CD8-positive, alpha-beta memory T cell (primary cell): ENCODE results near the gene SOX9. TPM values are rescaled to one million over a fixed set of nuclear protein-coding genes. Genes with fewer than 3 reads are reported as not detected.

Source experiments
- CTCF ChIA-PET: fragments of 350-600 bp; sonication (Branson Sonifier 250); formaldehyde crosslinking; loops from one replicate; lab custom pipeline; 2021; ENCODE audit warnings: antibody characterized with exemption; lab: Charles Lee
- POLR2A ChIA-PET: fragments of 350-600 bp; sonication (Branson Sonifier 250); formaldehyde crosslinking; loops from one replicate; lab custom pipeline; 2021; ENCODE audit warnings: antibody characterized with exemption; lab: Charles Lee
- DNase-seq, 5 donors: peaks; one replicate each; pipeline versions ENCODE4 v3.0.0 to v3.0.0-alpha.2; 2020 to 2022; ENCODE audit warnings: mixed read lengths in 1 of 5
- H3K27ac ChIP-seq: one replicate; pipeline ENCODE4 v1.7.0; 2013; ENCODE audit warnings: low read depth, mild to moderate bottlenecking, low read length, moderate library complexity
- H3K27me3 ChIP-seq: 2 replicates; pipeline ENCODE4 v1.7.0; 2013; ENCODE audit warnings: low read length, mild to moderate bottlenecking; ENCODE audit not compliant: insufficient read depth, poor library complexity, severe bottlenecking
- H3K36me3 ChIP-seq: 2 replicates; pipeline ENCODE4 v1.7.0; 2013; ENCODE audit warnings: mild to moderate bottlenecking, low read length, moderate library complexity; ENCODE audit not compliant: insufficient read depth
- H3K4me1 ChIP-seq: 2 replicates; pipeline ENCODE4 v1.7.0; 2013; ENCODE audit warnings: mild to moderate bottlenecking, low read length, moderate library complexity; ENCODE audit not compliant: insufficient read depth
- H3K4me3 ChIP-seq: 2 replicates; pipeline ENCODE4 v1.7.0; 2013; ENCODE audit warnings: mild to moderate bottlenecking, low read length
- H3K9me3 ChIP-seq: 2 replicates; pipeline ENCODE4 v1.7.0; 2013; ENCODE audit warnings: mild to moderate bottlenecking, low read length
- H3K27ac Mint-ChIP-seq, 8 donors: one replicate each; pipeline ENCODE4 v1.8.0; 2020 to 2021; ENCODE audit warnings: mixed read lengths in 8 of 8, mild to moderate bottlenecking in 6 of 8, inconsistent platforms in 3 of 8, moderate library complexity in 3 of 8
- H3K27me3 Mint-ChIP-seq, 2 donors: one replicate each; pipeline ENCODE4 v1.8.0; 2020 to 2021; ENCODE audit warnings: mixed read lengths in 2 of 2, mild to moderate bottlenecking in 1 of 2, moderate library complexity in 1 of 2
- H3K36me3 Mint-ChIP-seq, 3 donors: one replicate each; pipeline ENCODE4 v1.8.0; 2020 to 2021; ENCODE audit warnings: mixed read lengths in 3 of 3, inconsistent platforms in 1 of 3, mild to moderate bottlenecking in 1 of 3
- H3K4me1 Mint-ChIP-seq, 3 donors: one replicate each; pipeline ENCODE4 v1.8.0; 2020 to 2021; ENCODE audit warnings: mixed read lengths in 3 of 3, inconsistent platforms in 1 of 3, mild to moderate bottlenecking in 1 of 3
- H3K4me3 Mint-ChIP-seq, 7 donors: one replicate each; pipeline ENCODE4 v1.8.0; 2020 to 2021; ENCODE audit warnings: mixed read lengths in 7 of 7, mild to moderate bottlenecking in 6 of 7, moderate library complexity in 4 of 7, inconsistent platforms in 2 of 7
- H3K9me3 Mint-ChIP-seq, 5 donors: one replicate each; pipeline ENCODE4 v1.8.0; 2020 to 2022; ENCODE audit warnings: mixed read lengths in 5 of 5, mild to moderate bottlenecking in 3 of 5, moderate library complexity in 2 of 5, inconsistent platforms in 1 of 5
- polyA plus RNA-seq: library from polyadenylated mRNA; unstranded; fragments of 300-500 nt; fragmentation: Illumina TruSeq; gene quantifications from one replicate; pipeline ENCODE4 v1.2.3, GENCODE V29; 2021
- total RNA-seq, 2 experiments: library from RNA; stranded (reverse); gene quantifications; one replicate each; pipeline ENCODE4 v1.2.3, GENCODE V29; 2021

The SOX9 gene
- total and polyA plus RNA-seq, 3 experiments from 2014 or later = not detected

DNA sequence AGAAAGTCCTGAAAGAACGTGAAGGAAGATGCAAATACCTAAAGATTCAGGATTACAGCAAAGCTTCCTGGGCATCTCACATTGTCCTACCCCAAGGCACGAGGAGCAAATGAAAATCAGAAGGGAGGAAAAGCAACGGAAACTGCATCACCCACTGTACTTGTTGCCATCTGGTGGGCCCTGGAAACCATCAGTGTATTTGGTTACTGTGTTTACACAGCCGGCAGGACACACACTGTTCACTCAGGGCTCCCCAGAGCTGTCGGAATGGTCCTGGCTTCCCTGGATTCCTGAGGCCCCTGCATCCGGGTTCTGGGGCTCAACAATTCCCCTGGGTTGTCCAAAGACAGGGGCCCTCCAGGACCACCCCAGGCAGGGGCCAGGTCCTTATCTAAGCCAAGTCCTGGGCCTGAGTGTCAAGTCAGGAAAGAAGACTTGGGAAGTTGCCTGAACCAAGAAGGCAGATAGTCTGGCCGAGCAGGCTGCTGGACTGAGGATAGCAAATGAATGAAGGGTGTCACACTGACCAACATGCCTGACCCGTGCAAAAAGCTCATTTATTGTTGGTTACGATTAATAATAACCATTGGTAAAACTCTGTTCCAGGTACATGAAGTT is 52.8 kb downstream of the SOX9 start:
- Mint-ChIP-seq H3K36me3 (no peaks in the 10 kb centered on the region), H3K4me1 (no peaks in the 10 kb centered on the region), H3K4me3 (no peak overlapping the region), H3K27ac (no peak overlapping the region), H3K27me3 (peaks cover 0 to 3% of the 10 kb centered on the region in 2 donors), H3K9me3 (peaks cover 0 to 6% (median 3%) of the 10 kb centered on the region in 5 donors)
- H3K4me1 ChIP-seq = no peaks in the 10 kb centered on the region
- no peak overlapping the region for H3K4me3 ChIP-seq
- no peaks in the 10 kb centered on the region for H3K27me3 ChIP-seq
- no peaks in the 10 kb centered on the region for H3K9me3 ChIP-seq
- H3K27ac ChIP-seq = no peak overlapping the region
- POLR2A ChIA-PET = no interaction called here
- no peaks in the 10 kb centered on the region for H3K36me3 ChIP-seq
- DNase-seq = no peak
- CTCF ChIA-PET = no interaction called here

GRCh38 chr17:72175263-72175662 is 54.4 kb downstream of the SOX9 start:
- POLR2A ChIA-PET = no interaction called here
- H3K4me3 Mint-ChIP-seq = no peak overlapping the region
- H3K9me3 Mint-ChIP-seq = peaks cover 0 to 6% (median 1%) of the 10 kb centered on the region in 5 donors

More at GRCh38 chr17:72175263-72175662, 54.4 kb downstream of the SOX9 start:
- Mint-ChIP-seq H3K27me3 (peaks cover 0 to 1% of the 10 kb centered on the region in 2 donors), H3K4me1 (no peaks in the 10 kb centered on the region), H3K27ac (no peak overlapping the region), H3K36me3 (no peaks in the 10 kb centered on the region)
- DNase-seq = no peak
- Histone ChIP-seq H3K4me3 (no peak overlapping the region), H3K4me1 (no peaks in the 10 kb centered on the region), H3K9me3 (no peaks in the 10 kb centered on the region), H3K27ac (no peak overlapping the region), H3K36me3 (no peaks in the 10 kb centered on the region), H3K27me3 (no peaks in the 10 kb centered on the region)
- CTCF ChIA-PET = no interaction called here
